Measurements from ENCODE around the gene ATP5F1C. TPM values are rescaled to one million over a fixed set of nuclear protein-coding genes. Genes with fewer than 3 reads are reported as not detected.

Gene ATP5F1C
- polyA plus RNA-seq, 1 donor: 239 TPM

- DNase-seq (ENCODE audit: low read depth): no peak
Measured at GRCh38 chr10:7846591-7846990, 58.6 kb downstream of the ATP5F1C start.

- no peak for DNase-seq (ENCODE audit: low read depth)
Measured at GRCh38 chr10:7853226-7853842, 65.4 kb downstream of the ATP5F1C start.

GRCh38 chr10:7853890-7854289 lies 65.9 kb downstream of the ATP5F1C start:
- DNase-seq (ENCODE audit: low read depth): no peak

GRCh38 chr10:7855205-7855604 lies 67.2 kb downstream of the ATP5F1C start:
- DNase-seq (ENCODE audit: low read depth): no peak

- no peak for DNase-seq (ENCODE audit: low read depth)
Measured at GRCh38 chr10:7856678-7857077, 68.7 kb downstream of the ATP5F1C start.

- DNase-seq (ENCODE audit: low read depth): no peak
Measured at GRCh38 chr10:7857262-7857661, 69.3 kb downstream of the ATP5F1C start.

Other genes starting within 250 kb of the ATP5F1C start
- 47.8 TPM for gene ITIH5, start 121.2 kb upstream of the ATP5F1C start, polyA plus RNA-seq (ENCODE audit: insufficient read length)
- gene ITIH2, start 84.9 kb upstream of the ATP5F1C start, polyA plus RNA-seq (ENCODE audit: insufficient read length): 0.24 TPM
- 12.1 TPM for gene KIN, start 184 bp upstream of the ATP5F1C start, polyA plus RNA-seq (ENCODE audit: insufficient read length)
- gene TAF3, start 30.3 kb downstream of the ATP5F1C start, polyA plus RNA-seq (ENCODE audit: insufficient read length): 5.7 TPM